Measurements from ENCODE around the gene KDELR1. TPM values are rescaled to one million over a fixed set of nuclear protein-coding genes. Genes with fewer than 3 reads are reported as not detected.
A peak's percentile ranks its signal among the peaks of the same experiment; 100 is the strongest.
"Not testable (repeated sequence)": the region's sequence is repeated elsewhere in the genome, so short reads cannot be mapped to it uniquely, and the experiment has no call there.

The KDELR1 gene
- polyA plus RNA-seq, 3 donors = 230 to 248 (median 245) TPM

GRCh38 chr19:48381178-48381950 lies 10.0 kb downstream of the KDELR1 start:
- DNase-seq = no peak

GRCh38 chr19:48379058-48379457 lies 12.3 kb downstream of the KDELR1 start:
- DNase-seq = no peak

GRCh38 chr19:48378194-48378570 lies 13.2 kb downstream of the KDELR1 start:
- no peak for DNase-seq

- no peak for DNase-seq
Measured at GRCh38 chr19:48373567-48373966, 17.8 kb downstream of the KDELR1 start.

GRCh38 chr19:48372904-48373303 lies 18.4 kb downstream of the KDELR1 start:
- peak; percentile 70 for DNase-seq

GRCh38 chr19:48371771-48372170 lies 19.6 kb downstream of the KDELR1 start:
- DNase-seq = not testable (repeated sequence)

- DNase-seq = no peak
Measured at GRCh38 chr19:48371367-48371766, 20.0 kb downstream of the KDELR1 start.

GRCh38 chr19:48370955-48371354 lies 20.4 kb downstream of the KDELR1 start:
- no peak for DNase-seq

GRCh38 chr19:48368936-48369335 lies 22.4 kb downstream of the KDELR1 start:
- peak; percentile 54 for DNase-seq

GRCh38 chr19:48367855-48368254 lies 23.5 kb downstream of the KDELR1 start:
- DNase-seq = no peak

GRCh38 chr19:48365602-48366001 lies 25.7 kb downstream of the KDELR1 start:
- DNase-seq = no peak

- DNase-seq = no peak
Measured at GRCh38 chr19:48364598-48365348, 26.6 kb downstream of the KDELR1 start.

GRCh38 chr19:48363810-48364597 lies 27.3 kb downstream of the KDELR1 start, which contains the start of the genes SYNGR4 and TMEM143:
Gene SYNGR4 (plus strand): TSS chr19:48364367. CDS start chr19:48365843, 1,476 bp downstream.
Gene TMEM143 (minus strand): TSS chr19:48363940. CDS start chr19:48363920, 20 bp downstream.
- peak; percentile 100 for DNase-seq

GRCh38 chr19:48363500-48363809 lies 27.9 kb downstream of the KDELR1 start:
- no peak for DNase-seq

- peak; percentile 96 for DNase-seq
Measured at GRCh38 chr19:48362716-48363499, 28.4 kb downstream of the KDELR1 start.

- no peak for DNase-seq
Measured at GRCh38 chr19:48361912-48362311, 29.4 kb downstream of the KDELR1 start.

- no peak for DNase-seq
Measured at GRCh38 chr19:48359123-48359522, 32.2 kb downstream of the KDELR1 start.

GRCh38 chr19:48355365-48355954 lies 35.9 kb downstream of the KDELR1 start:
- no peak for DNase-seq

- DNase-seq = no peak
Measured at GRCh38 chr19:48354332-48354992, 36.9 kb downstream of the KDELR1 start.

- DNase-seq = no peak
Measured at GRCh38 chr19:48353677-48354076, 37.7 kb downstream of the KDELR1 start.

GRCh38 chr19:48351341-48351752 lies 40.0 kb downstream of the KDELR1 start:
- DNase-seq = no peak

Data from renal pelvis (tissue), 4 donors.